Glutamatergic neuron (in vitro differentiated cells): ENCODE data around the gene TTC16. TPM values are rescaled to one million over a fixed set of nuclear protein-coding genes. Genes with fewer than 3 reads are reported as not detected.

Experiments used
- DNase-seq: peaks from one replicate; pipeline ENCODE4 v3.0.0; 2022
- H3K27ac Mint-ChIP-seq: one replicate; pipeline ENCODE4 v1.8.0; 2020; ENCODE audit warnings: mild to moderate bottlenecking, mixed read lengths, inconsistent platforms; ENCODE audit not compliant: unreplicated experiment
- H3K27me3 Mint-ChIP-seq: one replicate; pipeline ENCODE4 v1.8.0; 2020; ENCODE audit warnings: mild to moderate bottlenecking, moderate library complexity, mixed read lengths, inconsistent platforms; ENCODE audit not compliant: unreplicated experiment
- H3K36me3 Mint-ChIP-seq: one replicate; pipeline ENCODE4 v1.8.0; 2020; ENCODE audit warnings: mild to moderate bottlenecking, mixed read lengths, inconsistent platforms; ENCODE audit not compliant: unreplicated experiment
- H3K4me1 Mint-ChIP-seq: one replicate; pipeline ENCODE4 v1.8.0; 2020; ENCODE audit warnings: mild to moderate bottlenecking, low read depth, mixed read lengths, inconsistent platforms; ENCODE audit not compliant: unreplicated experiment
- H3K4me3 Mint-ChIP-seq: one replicate; pipeline ENCODE4 v1.8.0; 2020; ENCODE audit warnings: mild to moderate bottlenecking, mixed read lengths, inconsistent platforms; ENCODE audit not compliant: unreplicated experiment
- H3K9me3 Mint-ChIP-seq: one replicate; pipeline ENCODE4 v1.8.0; 2020; ENCODE audit warnings: mild to moderate bottlenecking, moderate library complexity, mixed read lengths, inconsistent platforms; ENCODE audit not compliant: unreplicated experiment
- total RNA-seq: library from RNA; stranded (reverse); fragmentation: NEBNext Ultra II Directional; extraction: Animal tissue kit (Norgen Biotek cat#: 25700); gene quantifications from one replicate; pipeline ENCODE4 v1.2.1, GENCODE V29; 2021; ENCODE audit not compliant: unreplicated experiment
- TF ChIP-seq, protein P1 (sequence below): fragments of 200-600 bp; sonication (generic); IDR thresholded peaks from one replicate; pipeline ENCODE4 v1.5.0; 2021; ENCODE audit not compliant: partially characterized antibody, unreplicated experiment

Gene TTC16
- total RNA-seq, 1 donor from 2014 or later: not detected

DNA sequence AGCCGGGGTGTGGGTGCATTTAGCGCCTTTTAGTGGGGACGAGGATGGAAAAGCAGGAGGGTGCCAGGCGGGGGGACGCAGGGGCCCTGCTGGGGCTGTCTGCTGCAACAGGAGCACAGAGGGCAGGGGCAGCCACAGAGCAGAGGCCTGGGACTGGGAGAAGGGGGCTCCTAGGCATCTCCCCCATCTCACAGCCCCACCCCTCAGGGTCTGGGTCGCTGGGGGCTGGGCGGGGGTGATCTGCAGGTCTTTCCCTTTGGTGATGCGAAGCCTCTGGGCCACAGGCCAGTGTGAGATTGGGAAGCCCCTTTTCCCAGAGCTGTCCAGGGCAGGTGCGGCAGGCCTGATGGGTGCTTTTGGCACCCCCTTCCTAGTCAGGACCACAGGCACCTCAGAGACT, 14.4 kb downstream of the TTC16 start:
- H3K36me3 Mint-ChIP-seq: no peaks in the 10 kb centered on the region
- H3K4me3 Mint-ChIP-seq: no peak overlapping the region
- peaks cover 4% of the 10 kb centered on the region for H3K9me3 Mint-ChIP-seq
- H3K4me1 Mint-ChIP-seq: peaks cover 2% of the 10 kb centered on the region
- DNase-seq: peak; percentile 11
- H3K27ac Mint-ChIP-seq: no peak overlapping the region
- H3K27me3 Mint-ChIP-seq: peaks cover 2% of the 10 kb centered on the region
- TF ChIP-seq, protein P1, sequence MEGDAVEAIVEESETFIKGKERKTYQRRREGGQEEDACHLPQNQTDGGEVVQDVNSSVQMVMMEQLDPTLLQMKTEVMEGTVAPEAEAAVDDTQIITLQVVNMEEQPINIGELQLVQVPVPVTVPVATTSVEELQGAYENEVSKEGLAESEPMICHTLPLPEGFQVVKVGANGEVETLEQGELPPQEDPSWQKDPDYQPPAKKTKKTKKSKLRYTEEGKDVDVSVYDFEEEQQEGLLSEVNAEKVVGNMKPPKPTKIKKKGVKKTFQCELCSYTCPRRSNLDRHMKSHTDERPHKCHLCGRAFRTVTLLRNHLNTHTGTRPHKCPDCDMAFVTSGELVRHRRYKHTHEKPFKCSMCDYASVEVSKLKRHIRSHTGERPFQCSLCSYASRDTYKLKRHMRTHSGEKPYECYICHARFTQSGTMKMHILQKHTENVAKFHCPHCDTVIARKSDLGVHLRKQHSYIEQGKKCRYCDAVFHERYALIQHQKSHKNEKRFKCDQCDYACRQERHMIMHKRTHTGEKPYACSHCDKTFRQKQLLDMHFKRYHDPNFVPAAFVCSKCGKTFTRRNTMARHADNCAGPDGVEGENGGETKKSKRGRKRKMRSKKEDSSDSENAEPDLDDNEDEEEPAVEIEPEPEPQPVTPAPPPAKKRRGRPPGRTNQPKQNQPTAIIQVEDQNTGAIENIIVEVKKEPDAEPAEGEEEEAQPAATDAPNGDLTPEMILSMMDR: no peak

- Mint-ChIP-seq H3K9me3 (peaks cover 4% of the 10 kb centered on the region), H3K27me3 (peaks cover 2% of the 10 kb centered on the region), H3K4me1 (peaks cover 3% of the 10 kb centered on the region), H3K27ac (no peak overlapping the region), H3K36me3 (no peaks in the 10 kb centered on the region), H3K4me3 (no peak overlapping the region)
- TF ChIP-seq, protein P1: no peak
- DNase-seq: no peak
Measured at GRCh38 chr9:127730799-127731410, 15.0 kb downstream of the TTC16 start.

- no peak for DNase-seq
- Mint-ChIP-seq H3K4me3 (no peak overlapping the region), H3K27ac (no peak overlapping the region), H3K27me3 (peaks cover 2% of the 10 kb centered on the region), H3K9me3 (peaks cover 4% of the 10 kb centered on the region), H3K4me1 (peaks cover 3% of the 10 kb centered on the region), H3K36me3 (no peaks in the 10 kb centered on the region)
- TF ChIP-seq, protein P1: no peak
Measured at GRCh38 chr9:127731938-127732337, 16.1 kb downstream of the TTC16 start.

- Mint-ChIP-seq H3K4me1 (peaks cover 2% of the 10 kb centered on the region), H3K27ac (no peak overlapping the region), H3K27me3 (peaks cover 4% of the 10 kb centered on the region), H3K4me3 (peak overlapping the region; percentile 32), H3K9me3 (peaks cover 4% of the 10 kb centered on the region), H3K36me3 (no peaks in the 10 kb centered on the region)
- no peak for DNase-seq
- TF ChIP-seq, protein P1: no peak
Measured at GRCh38 chr9:127732444-127732843, 16.6 kb downstream of the TTC16 start.

GRCh38 chr9:127733614-127734013, 17.7 kb downstream of the TTC16 start:
- no peak for DNase-seq
- TF ChIP-seq, protein P1: no peak
- peaks cover 4% of the 10 kb centered on the region for H3K4me1 Mint-ChIP-seq
- H3K27ac Mint-ChIP-seq: peak overlapping the region; percentile 50
- H3K36me3 Mint-ChIP-seq: peaks cover 5% of the 10 kb centered on the region
- no peak overlapping the region for H3K4me3 Mint-ChIP-seq
- peaks cover 6% of the 10 kb centered on the region for H3K27me3 Mint-ChIP-seq
- peaks cover 4% of the 10 kb centered on the region for H3K9me3 Mint-ChIP-seq
